ENCODE measurements around the gene PARVB.

GRCh38 chr22:43996981-43997265 lies 27.2 kb upstream of the PARVB start:
- TF ChIP-seq CTCF (IDR thresholded peaks at IDR 0.05; ENCODE audit: low read depth, low read length) (no peak), EZH2phosphoT487 (IDR thresholded peaks at IDR 0.05; ENCODE audit: low read depth) (no peak)
